ENCODE results near the gene AMBP.
"Not testable (repeated sequence)": the region's sequence is repeated elsewhere in the genome, so short reads cannot be mapped to it uniquely, and the experiment has no call there.

Gene AMBP

DNA sequence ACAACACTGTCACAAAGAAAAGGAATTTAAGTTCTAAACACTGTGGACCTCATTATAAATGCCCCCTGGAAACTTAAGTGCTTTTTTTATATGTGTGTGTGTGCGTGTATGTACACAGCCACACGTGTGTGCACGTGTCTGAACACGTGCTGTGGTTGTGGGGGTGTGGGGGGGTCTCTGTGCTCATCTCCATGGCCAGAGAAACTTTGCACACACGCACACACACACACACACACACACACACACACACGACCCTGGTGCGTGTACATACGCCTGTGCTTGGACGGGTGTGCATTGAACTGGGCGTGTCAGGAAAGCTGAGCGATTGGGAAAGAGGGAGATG lies 27.9 kb downstream of the AMBP start:
- no peak for DNase-seq

- no peak for DNase-seq
These were observed 28.5 kb downstream of the AMBP start for GRCh38 chr9:114049441-114050225.

DNA sequence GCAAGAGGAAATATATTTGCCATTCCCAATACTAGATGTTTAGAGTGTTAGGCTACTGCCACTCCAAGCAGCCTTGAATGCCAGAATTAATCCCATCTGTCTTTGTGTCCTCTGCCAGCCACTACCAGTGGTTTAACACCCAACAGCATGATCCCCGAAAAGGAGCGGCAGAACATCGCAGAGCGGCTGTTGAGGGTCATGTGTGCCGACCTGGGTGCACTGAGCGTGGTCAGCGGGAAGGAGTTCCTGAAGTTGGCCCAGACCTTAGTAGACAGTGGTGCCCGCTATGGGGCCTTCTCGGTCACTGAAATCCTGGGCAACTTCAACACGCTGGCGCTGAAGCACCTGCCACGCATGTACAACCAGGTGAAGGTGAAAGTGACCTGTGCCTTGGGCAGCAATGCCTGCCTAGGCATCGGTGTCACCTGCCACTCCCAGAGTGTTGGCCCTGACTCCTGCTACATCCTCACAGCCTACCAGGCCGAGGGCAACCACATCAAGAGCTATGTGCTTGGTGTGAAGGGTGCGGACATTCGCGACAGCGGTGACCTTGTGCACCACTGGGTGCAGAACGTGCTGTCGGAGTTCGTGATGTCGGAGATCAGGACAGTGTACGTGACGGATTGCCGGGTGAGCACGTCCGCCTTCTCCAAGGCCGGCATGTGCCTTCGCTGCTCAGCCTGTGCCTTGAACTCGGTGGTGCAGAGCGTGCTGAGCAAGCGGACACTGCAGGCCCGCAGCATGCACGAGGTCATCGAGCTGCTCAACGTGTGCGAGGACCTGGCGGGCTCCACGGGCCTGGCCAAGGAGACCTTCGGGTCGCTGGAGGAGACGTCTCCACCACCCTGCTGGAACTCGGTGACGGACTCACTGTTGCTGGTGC lies 29.3 kb downstream of the AMBP start:
- no peak for DNase-seq

GRCh38 chr9:114047717-114048116 lies 30.4 kb downstream of the AMBP start:
- no peak for DNase-seq

- DNase-seq: no peak
These were observed 31.2 kb downstream of the AMBP start for GRCh38 chr9:114046875-114047274.

DNA sequence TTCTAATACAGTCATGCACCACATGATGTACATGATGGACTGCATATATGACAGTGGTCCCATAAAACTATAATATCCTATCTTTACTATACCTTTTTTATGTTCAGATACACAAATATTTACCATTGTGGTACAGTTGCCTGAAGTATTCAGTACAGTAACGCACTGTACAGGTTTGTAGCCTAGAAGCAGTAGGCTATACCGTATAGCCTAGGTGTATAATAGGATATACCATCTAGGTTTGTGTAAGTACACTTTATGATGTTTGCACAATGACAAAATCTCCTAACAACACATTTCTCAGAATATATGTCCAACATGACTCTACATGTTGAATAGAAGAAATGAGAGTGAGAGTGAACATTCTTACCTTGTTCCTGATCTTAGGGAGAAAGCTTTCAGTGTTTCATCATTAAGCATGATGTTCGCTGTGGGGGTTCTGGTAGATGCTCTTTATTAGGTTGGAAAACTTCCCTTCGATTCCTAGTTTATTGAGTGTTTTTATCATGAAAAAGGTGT lies 31.8 kb downstream of the AMBP start:
- DNase-seq: no peak

- DNase-seq: not testable (repeated sequence)
These were observed 34.4 kb downstream of the AMBP start for GRCh38 chr9:114043660-114044059.

DNA sequence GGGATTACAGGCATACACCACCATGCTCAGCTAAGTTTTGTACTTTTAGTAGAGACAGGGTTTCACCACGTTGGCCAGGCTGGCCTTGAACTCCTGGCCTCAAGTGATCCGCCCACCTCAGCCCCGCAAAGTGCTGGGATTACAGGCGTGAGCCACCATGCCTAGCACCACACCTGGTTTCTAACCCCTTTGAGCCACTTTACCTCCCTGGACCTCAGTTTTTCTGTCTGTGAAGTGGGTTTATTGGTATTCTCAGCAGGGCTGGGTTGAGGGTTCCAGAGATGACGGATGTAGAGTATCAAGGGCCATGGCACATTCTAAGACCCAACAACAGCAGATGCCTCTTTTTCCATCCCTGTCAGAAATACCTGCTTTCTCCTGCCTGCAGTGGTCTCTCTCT lies 38.6 kb downstream of the AMBP start:
- DNase-seq: no peak

DNA sequence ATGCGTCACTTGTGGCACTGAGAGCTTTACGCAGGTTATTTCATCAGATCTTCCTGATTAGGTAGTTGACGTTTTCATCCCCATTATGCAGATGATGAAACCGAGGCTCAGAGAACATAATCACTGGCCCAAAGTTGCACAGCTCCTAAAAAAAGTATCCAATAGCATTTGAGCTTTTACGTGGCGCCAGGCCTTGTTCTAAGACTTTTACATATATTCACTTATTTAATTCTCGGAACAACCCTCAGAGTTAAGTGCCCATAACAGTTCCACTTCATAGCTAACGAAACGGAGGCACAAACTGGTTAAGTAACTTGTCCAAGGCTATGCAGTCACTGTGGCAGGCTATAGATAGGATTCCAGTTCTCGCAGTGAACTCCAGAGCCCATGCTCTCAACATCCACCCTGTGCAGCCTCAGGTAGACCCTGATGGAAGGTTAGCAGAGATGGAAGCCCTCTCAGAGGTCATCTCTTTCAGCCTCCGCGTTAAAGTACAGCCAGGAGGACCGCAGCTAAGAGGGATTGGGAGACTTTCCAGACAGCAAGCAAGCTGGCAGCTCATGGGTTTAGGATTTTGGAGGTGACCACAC lies 39.3 kb downstream of the AMBP start:
- DNase-seq: no peak

DNA sequence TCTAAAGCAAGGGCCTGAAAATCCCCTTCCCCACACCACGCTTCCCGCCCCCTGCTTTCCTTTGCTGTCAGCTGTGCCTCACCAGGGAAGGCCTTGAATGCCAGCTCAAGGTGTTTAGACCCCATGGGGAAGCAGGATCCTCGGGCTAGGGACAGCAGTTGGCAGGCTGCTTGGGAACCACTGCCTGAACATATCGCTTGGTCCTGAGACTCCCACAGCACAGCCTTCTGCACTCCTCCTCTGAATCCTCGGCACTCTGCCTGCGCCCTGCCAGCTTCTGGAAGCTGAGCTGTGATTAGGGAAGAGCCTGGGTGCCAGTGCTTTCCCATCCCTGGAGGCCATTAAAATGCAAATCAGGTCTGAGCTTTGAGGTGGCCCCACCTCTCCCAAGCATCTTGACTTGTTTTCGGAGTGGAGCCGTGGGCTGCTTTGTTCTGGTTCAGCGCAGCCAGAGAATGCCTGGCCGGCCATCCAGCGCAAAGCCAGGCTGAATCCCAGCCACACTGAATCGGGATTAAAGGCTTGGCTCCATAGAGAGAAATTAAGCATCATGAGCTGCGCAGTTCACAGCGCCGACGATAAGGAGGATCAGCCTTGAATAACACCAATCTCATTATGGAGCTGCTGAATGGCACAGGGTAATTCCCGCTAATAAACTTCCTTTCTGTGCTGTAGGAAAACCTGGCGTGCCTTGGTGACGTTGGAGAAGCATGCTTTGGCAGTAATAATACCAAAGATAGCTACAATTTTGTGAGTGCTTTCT lies 40.0 kb downstream of the AMBP start:
- no peak for DNase-seq

GRCh38 chr9:114037249-114037648 lies 40.9 kb downstream of the AMBP start:
- DNase-seq: no peak

- DNase-seq: no peak
These were observed 42.0 kb downstream of the AMBP start for GRCh38 chr9:114035845-114036801.

DNA sequence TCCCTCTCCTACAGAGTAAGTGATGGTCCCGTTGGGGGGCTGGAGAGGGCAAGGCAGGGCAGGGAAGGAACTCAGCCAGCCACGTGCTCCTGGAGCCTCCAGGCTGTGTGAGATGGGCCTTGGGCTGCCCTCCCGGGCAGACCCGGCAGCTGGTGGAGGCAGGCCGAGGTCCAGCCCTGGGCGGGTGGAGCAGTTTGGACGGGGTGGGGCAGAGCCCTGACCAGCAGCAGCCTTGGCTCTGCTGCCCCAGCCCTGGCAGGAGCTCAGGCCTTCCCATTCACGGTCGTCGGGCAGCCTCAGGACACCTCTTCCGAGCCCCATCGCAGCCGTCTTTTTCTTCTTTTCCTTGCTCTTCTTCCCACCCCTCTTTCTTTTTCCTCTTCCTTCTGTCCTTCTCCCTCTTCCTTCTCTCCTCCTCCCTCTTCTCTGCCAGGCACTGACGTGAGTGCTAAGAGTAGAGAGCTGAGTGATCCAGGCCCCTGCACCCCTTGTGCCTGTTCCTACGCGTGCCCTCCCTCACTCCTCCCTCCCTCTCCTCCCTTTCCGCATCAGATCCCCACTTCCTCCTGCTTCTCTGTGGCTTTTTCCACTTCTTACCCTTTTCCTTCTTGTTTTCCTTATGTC lies 42.8 kb downstream of the AMBP start:
- no peak for DNase-seq

DNA sequence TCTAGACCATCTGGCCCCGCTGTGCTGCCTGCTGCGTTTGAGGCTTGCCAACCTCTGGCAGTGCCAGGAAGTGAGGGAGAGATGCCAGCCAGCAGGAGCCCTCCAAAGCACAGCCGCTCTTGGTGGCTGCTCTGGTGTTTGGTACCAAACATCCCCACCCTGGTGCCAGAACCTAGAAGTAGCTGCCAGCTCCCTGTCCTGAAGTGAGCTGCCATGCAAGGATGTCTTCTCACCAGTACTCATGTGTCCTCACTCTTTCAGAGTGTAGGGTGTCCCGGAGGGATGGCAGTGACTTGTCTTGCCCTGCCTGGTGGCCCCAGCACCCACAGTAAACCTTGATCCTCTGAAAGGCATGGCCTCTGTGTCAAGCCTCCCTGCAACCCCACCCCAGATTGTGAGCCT lies 43.4 kb downstream of the AMBP start:
- no peak for DNase-seq

- DNase-seq: no peak
These were observed 43.9 kb downstream of the AMBP start for GRCh38 chr9:114034196-114034595.

DNA sequence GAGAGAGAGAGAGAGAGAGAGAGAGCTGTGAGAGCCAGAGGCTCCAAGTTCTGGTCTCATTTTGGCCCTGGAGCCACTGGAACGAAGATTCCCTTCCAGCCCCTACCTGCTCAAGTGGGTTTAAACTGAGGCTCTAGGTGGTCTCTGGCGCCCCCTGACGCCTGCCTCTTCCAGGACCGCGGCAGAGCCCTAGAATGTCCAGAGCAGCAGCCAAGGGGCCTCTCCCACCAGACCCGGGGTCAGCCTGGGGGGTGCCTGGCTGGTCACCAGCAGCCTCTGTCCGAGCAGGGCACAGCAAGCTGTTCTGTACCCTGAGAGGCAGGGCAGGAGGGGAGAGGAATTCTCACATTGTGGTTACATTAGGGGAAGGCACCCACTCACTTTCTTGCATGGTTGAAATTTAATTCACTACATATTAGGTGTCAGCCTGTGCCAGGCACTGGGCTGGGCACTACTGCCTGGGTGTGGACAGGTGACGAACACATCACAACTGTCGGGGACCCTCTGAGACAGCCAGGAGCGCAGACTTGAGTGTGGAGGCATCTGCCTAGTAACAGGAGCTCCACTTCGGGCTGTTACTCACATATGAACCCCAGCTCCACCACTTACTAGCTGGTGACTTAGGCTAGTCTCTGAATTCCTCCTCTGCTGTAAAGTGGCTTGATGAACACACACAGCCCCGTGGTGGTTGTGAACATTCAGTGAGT lies 44.5 kb downstream of the AMBP start:
- no peak for DNase-seq

GRCh38 chr9:114031948-114032840 lies 45.9 kb downstream of the AMBP start:
- DNase-seq: no peak

GRCh38 chr9:114031037-114031630 lies 47.0 kb downstream of the AMBP start:
- DNase-seq: no peak

DNA sequence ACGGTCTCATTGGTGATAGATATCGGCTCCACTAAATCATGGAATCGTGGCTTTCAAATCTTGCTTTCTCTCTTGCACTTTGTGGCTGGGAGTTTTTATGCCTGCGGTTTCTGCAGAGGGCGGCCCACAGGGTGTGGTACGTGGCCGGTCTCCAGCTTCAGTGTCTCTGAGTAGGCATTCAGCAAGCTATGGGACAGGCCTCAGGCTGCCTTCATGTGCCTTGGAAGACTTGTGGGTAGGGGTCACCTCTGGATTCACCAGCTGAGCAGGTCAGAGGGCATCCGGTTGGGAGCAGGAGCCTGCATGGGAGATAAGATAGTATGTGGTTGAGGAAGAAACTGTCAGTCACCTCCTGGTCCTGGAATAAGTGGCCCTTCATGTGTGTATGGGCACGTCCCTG lies 47.7 kb downstream of the AMBP start:
- DNase-seq: no peak

Measured in T-helper 1 cell (primary cell).